Ishikawa (cell line): ENCODE measurements around the gene PLCD1.

Source experiments
- CEBPB ChIP-seq: IDR thresholded peaks from 2 replicates; pipeline ENCODE4 v1.6.1; 2012
- CREB1 ChIP-seq: IDR thresholded peaks from 2 replicates; pipeline ENCODE4 v1.6.1; 2012; ENCODE audit warnings: low read depth
- EGR1 ChIP-seq: IDR thresholded peaks from 2 replicates; pipeline ENCODE4 v1.6.1; 2012
- EP300 ChIP-seq: IDR thresholded peaks from 2 replicates; pipeline ENCODE4 v1.6.1; 2012; ENCODE audit warnings: borderline replicate concordance
- FOXM1 ChIP-seq: IDR thresholded peaks from 2 replicates; pipeline ENCODE4 v1.6.1; 2012; ENCODE audit warnings: low read depth, borderline replicate concordance
- NFIC ChIP-seq: IDR thresholded peaks from 2 replicates; pipeline ENCODE4 v1.6.1; 2012
- RAD21 ChIP-seq: IDR thresholded peaks from 2 replicates; pipeline ENCODE4 v1.6.1; 2012; ENCODE audit warnings: low read depth
- TAF1 ChIP-seq: IDR thresholded peaks from 2 replicates; pipeline ENCODE4 v1.6.1; 2012; ENCODE audit warnings: low read depth, mild to moderate bottlenecking
- TCF12 ChIP-seq: IDR thresholded peaks from 2 replicates; pipeline ENCODE4 v1.6.1; 2012; ENCODE audit warnings: low read depth
- TEAD4 ChIP-seq: IDR thresholded peaks from 2 replicates; pipeline ENCODE4 v1.6.1; 2012
- YY1 ChIP-seq: IDR thresholded peaks from 2 replicates; pipeline ENCODE4 v1.6.1; 2012; ENCODE audit warnings: low read depth
- ZBTB7A ChIP-seq: IDR thresholded peaks from 2 replicates; pipeline ENCODE4 v1.6.1; 2012; ENCODE audit warnings: low read depth
- TF ChIP-seq, protein P1 (sequence below): IDR thresholded peaks from 2 replicates; pipeline ENCODE4 v1.6.1; 2012
- TF ChIP-seq, protein P2 (sequence below): IDR thresholded peaks from 2 replicates; pipeline ENCODE4 v1.6.1; 2012; ENCODE audit warnings: low read depth, mild to moderate bottlenecking
- TF ChIP-seq, protein P3 (sequence below): IDR thresholded peaks from 2 replicates; pipeline ENCODE4 v1.6.1; 2012

The PLCD1 gene

DNA sequence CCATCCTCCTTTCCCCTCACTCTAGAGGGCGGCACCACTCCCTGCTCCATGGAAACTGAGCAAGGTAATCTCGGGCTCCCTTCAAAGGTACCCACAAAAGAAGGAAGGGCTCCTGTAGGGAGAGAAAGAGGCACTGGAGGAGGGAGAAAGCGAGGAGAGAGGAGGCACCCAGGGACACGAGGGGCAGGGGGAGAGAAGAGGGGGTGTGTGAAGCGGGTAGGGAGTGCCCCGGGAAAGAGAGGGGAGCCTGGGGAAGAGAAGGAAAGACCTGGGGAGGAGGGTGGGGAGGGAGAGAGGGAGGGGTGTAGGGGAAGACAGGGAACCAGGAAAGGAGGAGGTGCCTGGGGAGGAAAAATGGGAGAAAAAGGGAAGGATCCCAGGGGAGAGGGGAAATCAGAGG, 38.3 kb downstream of the PLCD1 start:
- TF ChIP-seq, protein P1, sequence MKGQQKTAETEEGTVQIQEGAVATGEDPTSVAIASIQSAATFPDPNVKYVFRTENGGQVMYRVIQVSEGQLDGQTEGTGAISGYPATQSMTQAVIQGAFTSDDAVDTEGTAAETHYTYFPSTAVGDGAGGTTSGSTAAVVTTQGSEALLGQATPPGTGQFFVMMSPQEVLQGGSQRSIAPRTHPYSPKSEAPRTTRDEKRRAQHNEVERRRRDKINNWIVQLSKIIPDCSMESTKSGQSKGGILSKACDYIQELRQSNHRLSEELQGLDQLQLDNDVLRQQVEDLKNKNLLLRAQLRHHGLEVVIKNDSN, result no peak
- TF ChIP-seq, protein P2, sequence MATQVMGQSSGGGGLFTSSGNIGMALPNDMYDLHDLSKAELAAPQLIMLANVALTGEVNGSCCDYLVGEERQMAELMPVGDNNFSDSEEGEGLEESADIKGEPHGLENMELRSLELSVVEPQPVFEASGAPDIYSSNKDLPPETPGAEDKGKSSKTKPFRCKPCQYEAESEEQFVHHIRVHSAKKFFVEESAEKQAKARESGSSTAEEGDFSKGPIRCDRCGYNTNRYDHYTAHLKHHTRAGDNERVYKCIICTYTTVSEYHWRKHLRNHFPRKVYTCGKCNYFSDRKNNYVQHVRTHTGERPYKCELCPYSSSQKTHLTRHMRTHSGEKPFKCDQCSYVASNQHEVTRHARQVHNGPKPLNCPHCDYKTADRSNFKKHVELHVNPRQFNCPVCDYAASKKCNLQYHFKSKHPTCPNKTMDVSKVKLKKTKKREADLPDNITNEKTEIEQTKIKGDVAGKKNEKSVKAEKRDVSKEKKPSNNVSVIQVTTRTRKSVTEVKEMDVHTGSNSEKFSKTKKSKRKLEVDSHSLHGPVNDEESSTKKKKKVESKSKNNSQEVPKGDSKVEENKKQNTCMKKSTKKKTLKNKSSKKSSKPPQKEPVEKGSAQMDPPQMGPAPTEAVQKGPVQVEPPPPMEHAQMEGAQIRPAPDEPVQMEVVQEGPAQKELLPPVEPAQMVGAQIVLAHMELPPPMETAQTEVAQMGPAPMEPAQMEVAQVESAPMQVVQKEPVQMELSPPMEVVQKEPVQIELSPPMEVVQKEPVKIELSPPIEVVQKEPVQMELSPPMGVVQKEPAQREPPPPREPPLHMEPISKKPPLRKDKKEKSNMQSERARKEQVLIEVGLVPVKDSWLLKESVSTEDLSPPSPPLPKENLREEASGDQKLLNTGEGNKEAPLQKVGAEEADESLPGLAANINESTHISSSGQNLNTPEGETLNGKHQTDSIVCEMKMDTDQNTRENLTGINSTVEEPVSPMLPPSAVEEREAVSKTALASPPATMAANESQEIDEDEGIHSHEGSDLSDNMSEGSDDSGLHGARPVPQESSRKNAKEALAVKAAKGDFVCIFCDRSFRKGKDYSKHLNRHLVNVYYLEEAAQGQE, result no peak
- TF ChIP-seq ZBTB7A (no peak), NFIC (no peak), FOXM1 (no peak), CREB1 (no peak)

DNA sequence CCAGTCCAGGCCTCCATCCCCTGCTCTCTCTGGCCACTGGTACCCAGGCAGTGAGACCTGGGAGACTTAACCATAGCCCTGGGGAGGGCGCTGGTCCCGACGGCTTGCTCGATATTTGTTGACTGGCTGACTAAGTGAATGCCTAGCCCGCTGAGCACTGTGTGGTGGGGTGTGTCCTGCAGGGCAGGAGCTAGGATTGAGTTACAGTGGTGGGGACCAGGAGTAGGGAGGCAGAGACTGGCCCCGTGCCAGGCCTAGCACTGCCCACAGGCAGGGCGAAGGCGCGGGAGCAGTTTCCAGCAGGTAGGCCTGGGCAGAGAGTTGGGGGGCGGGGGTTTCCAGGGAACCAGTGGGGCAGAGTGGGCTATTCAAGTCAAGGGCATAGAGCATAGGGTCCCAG, 38.9 kb downstream of the PLCD1 start, which contains the start of gene VILL:
TSS of gene VILL (plus strand) at position 260 of the 400 bp plus-strand sequence. CDS start 2,887 bp downstream, outside the sequence.
- TF ChIP-seq, protein P2, result no peak
- peak; percentile 86 for TF ChIP-seq NFIC
- TF ChIP-seq TEAD4, result no peak
- TF ChIP-seq, protein P3, sequence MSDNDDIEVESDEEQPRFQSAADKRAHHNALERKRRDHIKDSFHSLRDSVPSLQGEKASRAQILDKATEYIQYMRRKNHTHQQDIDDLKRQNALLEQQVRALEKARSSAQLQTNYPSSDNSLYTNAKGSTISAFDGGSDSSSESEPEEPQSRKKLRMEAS, result no peak
- no peak for TF ChIP-seq FOXM1
- TF ChIP-seq, protein P1, result no peak
- no peak for TF ChIP-seq CREB1
- TF ChIP-seq EP300, result no peak

DNA sequence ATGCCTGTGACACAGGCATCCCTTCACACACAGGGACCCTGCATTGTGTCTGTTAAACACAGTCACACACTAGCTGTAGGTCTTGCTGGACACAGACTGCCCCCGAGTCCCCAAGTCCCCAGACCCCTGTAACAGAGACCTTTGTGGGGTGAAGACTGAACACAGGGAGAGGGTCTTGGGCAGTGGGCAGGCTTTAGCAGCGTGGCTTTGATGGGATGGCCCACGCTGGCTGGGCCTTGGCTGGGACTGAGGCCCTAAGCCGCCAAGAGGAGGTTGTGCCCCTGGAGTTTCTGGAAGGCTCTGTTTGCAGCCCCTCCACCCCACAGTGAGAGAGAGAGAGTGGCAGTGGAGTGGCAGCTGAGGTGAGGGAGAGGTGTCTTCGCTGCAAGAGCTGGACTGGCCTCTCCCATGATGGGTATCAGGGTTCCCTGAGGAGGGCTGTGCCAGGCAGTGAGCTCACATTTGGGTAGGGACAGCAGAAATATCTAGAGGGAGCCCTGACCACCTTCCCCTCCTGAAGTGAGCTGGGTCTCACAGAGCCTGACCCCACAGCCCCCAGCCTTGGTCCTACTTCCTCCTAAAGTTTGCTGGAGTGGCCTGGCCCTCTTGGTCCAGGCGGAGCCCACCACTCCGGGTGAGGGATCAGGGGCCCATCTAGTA, 39.5 kb downstream of the PLCD1 start:
- TF ChIP-seq, protein P3, result no peak
- TF ChIP-seq, protein P2, result no peak
- TF ChIP-seq YY1 (no peak), TCF12 (no peak)

DNA sequence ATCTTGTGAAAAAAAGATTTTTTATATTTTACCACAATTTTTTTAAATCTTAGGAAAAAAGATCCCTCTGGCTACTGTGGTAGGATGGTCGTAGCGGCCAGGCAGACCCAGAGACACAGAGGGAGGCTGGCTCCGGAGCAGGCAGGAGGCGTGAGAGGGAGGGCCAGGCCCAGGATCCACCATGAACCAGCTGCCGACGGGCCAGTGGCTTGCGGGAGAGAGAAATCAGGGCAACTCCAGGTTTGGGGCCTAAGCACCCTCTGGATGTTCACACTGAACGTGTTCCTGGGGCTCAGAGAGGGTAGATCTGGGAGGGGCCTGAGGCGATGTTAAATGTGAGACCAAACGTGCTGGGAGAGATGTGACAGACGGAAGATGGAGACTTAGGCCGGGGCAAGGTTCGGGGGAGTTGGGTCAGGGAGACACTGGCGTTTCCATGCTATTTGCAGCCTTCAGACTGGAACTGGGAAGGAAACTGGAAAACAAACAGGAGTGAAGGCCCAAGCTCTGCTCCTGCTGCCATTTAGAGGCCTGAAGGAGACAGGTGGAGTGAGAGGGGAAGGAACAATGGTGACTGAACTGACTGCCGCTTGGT, 40.4 kb downstream of the PLCD1 start:
- TF ChIP-seq TCF12 (no peak), TAF1 (no peak), TEAD4 (no peak), ZBTB7A (no peak), YY1 (no peak), CEBPB (no peak), NFIC (no peak), CREB1 (no peak), EGR1 (no peak), RAD21 (no peak), EP300 (no peak), FOXM1 (no peak)
- TF ChIP-seq, protein P2, result no peak
- TF ChIP-seq, protein P3, result no peak
- TF ChIP-seq, protein P1, result no peak
